ENCODE measurements around the gene ECI1. TPM values are rescaled to one million over a fixed set of nuclear protein-coding genes. Genes with fewer than 3 reads are reported as not detected.

ECI1 gene
- total RNA-seq, 1 donor, result 42.3 TPM

DNA sequence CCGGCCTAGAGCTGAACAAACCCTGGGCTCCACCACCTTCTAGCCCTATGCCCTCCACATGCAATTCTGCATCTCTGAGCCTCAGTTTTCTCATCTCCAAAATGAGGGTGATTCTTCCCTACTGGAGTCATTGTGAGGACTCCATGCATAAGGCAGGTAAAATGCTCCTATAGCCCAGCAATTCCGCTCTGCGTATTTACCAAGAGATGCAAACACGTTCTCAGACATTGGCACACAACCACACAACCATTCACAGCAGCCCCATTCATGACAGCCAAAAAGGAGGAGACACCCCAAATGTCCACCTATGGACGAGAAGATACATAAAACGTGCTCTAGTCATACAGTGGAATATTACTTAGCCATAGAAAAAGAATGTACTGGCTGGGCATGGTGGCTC is 51.1 kb downstream of the ECI1 start:
- no peak overlapping the region for H3K4me2 ChIP-seq (ENCODE audit: insufficient read depth, low read length)
- H3K4me1 ChIP-seq (ENCODE audit: insufficient read depth, low read length), result peaks cover 6% of the 10 kb centered on the region
- no peaks in the 10 kb centered on the region for H3K36me3 ChIP-seq (ENCODE audit: insufficient read depth, low read length)
- no peak for DNase-seq (ENCODE audit: insufficient read length, low spot score, missing footprints)
- no peak overlapping the region for H3K27ac ChIP-seq (ENCODE audit: low read depth, low read length)
- no peaks in the 10 kb centered on the region for H3K9me3 ChIP-seq (ENCODE audit: low read depth, low read length)
- H3K27me3 ChIP-seq (ENCODE audit: insufficient read depth, low read length), result peaks cover 36% of the 10 kb centered on the region
- no peak overlapping the region for H3K4me3 ChIP-seq (ENCODE audit: insufficient read depth, low read length)
- no peaks in the 10 kb centered on the region for H3K79me2 ChIP-seq (ENCODE audit: insufficient read depth, low read length)
- no peak overlapping the region for H2AFZ ChIP-seq (ENCODE audit: low read length)
- TF ChIP-seq, protein P1, sequence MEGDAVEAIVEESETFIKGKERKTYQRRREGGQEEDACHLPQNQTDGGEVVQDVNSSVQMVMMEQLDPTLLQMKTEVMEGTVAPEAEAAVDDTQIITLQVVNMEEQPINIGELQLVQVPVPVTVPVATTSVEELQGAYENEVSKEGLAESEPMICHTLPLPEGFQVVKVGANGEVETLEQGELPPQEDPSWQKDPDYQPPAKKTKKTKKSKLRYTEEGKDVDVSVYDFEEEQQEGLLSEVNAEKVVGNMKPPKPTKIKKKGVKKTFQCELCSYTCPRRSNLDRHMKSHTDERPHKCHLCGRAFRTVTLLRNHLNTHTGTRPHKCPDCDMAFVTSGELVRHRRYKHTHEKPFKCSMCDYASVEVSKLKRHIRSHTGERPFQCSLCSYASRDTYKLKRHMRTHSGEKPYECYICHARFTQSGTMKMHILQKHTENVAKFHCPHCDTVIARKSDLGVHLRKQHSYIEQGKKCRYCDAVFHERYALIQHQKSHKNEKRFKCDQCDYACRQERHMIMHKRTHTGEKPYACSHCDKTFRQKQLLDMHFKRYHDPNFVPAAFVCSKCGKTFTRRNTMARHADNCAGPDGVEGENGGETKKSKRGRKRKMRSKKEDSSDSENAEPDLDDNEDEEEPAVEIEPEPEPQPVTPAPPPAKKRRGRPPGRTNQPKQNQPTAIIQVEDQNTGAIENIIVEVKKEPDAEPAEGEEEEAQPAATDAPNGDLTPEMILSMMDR (IDR thresholded peaks at IDR 0.05; ENCODE audit: extremely low read depth, low read depth, low read length), result no peak
- H4K20me1 ChIP-seq (ENCODE audit: insufficient read depth, low read length), result no peaks in the 10 kb centered on the region

DNA sequence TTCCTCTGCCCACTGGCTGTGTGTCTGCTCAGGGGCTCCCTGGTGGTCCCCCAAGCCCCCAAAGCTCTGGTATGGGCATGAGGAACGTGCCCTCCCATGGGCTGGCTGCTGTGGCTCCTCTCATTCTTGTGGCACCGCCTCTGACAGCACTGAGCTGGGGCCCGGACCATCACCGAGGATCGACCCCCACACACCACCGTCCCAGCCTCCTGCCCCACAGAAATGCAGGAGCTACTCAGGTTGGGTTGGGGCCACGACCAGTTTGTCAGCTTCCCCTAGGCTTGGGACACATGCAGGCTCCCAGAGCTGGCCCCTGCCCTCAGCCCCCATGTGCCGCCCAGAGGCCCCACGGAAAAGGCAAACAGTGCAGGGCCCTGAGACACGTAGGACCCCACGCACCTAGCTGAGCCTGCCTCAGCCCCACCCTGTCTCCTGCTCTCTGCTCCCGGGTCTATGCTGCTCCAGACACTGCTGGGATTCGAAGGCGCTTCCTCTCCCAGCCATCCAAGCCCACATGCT is 51.7 kb downstream of the ECI1 start:
- Histone ChIP-seq H3K4me1 (ENCODE audit: insufficient read depth, low read length) (peaks cover 3% of the 10 kb centered on the region), H3K4me2 (ENCODE audit: insufficient read depth, low read length) (no peak overlapping the region), H3K27ac (ENCODE audit: low read depth, low read length) (no peak overlapping the region), H3K9me3 (ENCODE audit: low read depth, low read length) (no peaks in the 10 kb centered on the region), H3K79me2 (ENCODE audit: insufficient read depth, low read length) (no peaks in the 10 kb centered on the region), H3K4me3 (ENCODE audit: insufficient read depth, low read length) (no peak overlapping the region), H3K36me3 (ENCODE audit: insufficient read depth, low read length) (no peaks in the 10 kb centered on the region), H4K20me1 (ENCODE audit: insufficient read depth, low read length) (no peaks in the 10 kb centered on the region), H2AFZ (ENCODE audit: low read length) (no peak overlapping the region), H3K27me3 (ENCODE audit: insufficient read depth, low read length) (peaks cover 43% of the 10 kb centered on the region)
- DNase-seq (ENCODE audit: insufficient read length, low spot score, missing footprints), result peak; percentile 82
- TF ChIP-seq, protein P1 (IDR thresholded peaks at IDR 0.05; ENCODE audit: extremely low read depth, low read depth, low read length), result no peak

DNA sequence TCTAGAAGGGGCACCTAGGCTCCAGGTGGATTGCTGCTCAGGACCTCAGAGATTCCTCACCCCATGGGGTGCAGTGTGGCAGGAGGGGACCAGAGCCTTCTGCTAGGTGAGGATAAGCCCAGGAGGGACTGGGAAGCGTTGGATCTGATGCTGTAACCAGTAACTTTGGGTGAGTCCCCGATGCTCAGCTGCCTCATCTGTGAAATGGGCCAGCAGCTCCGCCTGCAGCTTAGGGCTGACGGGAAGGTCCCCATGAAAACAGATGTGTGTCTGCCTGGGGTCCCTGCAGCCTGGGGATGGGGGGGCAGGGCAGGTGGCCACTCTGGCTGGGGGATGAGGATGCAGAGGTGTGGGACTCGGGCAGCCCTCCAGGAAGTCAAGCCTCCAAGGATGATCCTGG is 52.3 kb downstream of the ECI1 start:
- Histone ChIP-seq H3K9me3 (ENCODE audit: low read depth, low read length) (no peaks in the 10 kb centered on the region), H2AFZ (ENCODE audit: low read length) (no peak overlapping the region), H3K4me2 (ENCODE audit: insufficient read depth, low read length) (no peak overlapping the region), H3K36me3 (ENCODE audit: insufficient read depth, low read length) (no peaks in the 10 kb centered on the region), H3K79me2 (ENCODE audit: insufficient read depth, low read length) (no peaks in the 10 kb centered on the region), H3K4me1 (ENCODE audit: insufficient read depth, low read length) (no peaks in the 10 kb centered on the region), H4K20me1 (ENCODE audit: insufficient read depth, low read length) (no peaks in the 10 kb centered on the region), H3K4me3 (ENCODE audit: insufficient read depth, low read length) (no peak overlapping the region), H3K27me3 (ENCODE audit: insufficient read depth, low read length) (peaks cover 49% of the 10 kb centered on the region), H3K27ac (ENCODE audit: low read depth, low read length) (no peak overlapping the region)
- TF ChIP-seq, protein P1 (IDR thresholded peaks at IDR 0.05; ENCODE audit: extremely low read depth, low read depth, low read length), result no peak
- no peak for DNase-seq (ENCODE audit: insufficient read length, low spot score, missing footprints)

DNA sequence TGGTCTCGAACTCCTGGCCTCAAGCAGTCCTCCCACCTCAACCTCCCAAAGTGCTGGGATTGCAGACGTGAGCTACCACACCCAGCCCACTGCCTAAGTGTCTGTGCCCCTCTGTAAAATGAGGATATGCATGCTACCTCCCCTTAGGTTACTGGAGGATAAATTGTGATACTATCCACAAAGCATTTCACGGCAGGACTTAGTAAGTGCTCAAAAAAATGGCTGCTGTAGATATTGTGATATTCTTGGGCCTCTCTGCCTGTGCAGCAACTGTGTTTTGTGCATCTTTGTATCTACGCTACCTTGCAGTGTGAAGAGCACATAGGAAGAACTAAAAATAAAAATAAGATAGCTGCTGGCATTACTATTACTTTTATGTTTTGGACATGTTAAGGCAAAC is 53.1 kb downstream of the ECI1 start:
- no peaks in the 10 kb centered on the region for H3K79me2 ChIP-seq (ENCODE audit: insufficient read depth, low read length)
- H3K4me3 ChIP-seq (ENCODE audit: insufficient read depth, low read length), result no peak overlapping the region
- no peaks in the 10 kb centered on the region for H3K9me3 ChIP-seq (ENCODE audit: low read depth, low read length)
- H3K27me3 ChIP-seq (ENCODE audit: insufficient read depth, low read length), result peaks cover 55% of the 10 kb centered on the region
- H3K27ac ChIP-seq (ENCODE audit: low read depth, low read length), result no peak overlapping the region
- TF ChIP-seq, protein P1 (IDR thresholded peaks at IDR 0.05; ENCODE audit: extremely low read depth, low read depth, low read length), result no peak
- H4K20me1 ChIP-seq (ENCODE audit: insufficient read depth, low read length), result no peaks in the 10 kb centered on the region
- H3K4me1 ChIP-seq (ENCODE audit: insufficient read depth, low read length), result no peaks in the 10 kb centered on the region
- no peak for DNase-seq (ENCODE audit: insufficient read length, low spot score, missing footprints)
- no peak overlapping the region for H3K4me2 ChIP-seq (ENCODE audit: insufficient read depth, low read length)
- no peaks in the 10 kb centered on the region for H3K36me3 ChIP-seq (ENCODE audit: insufficient read depth, low read length)
- H2AFZ ChIP-seq (ENCODE audit: low read length), result no peak overlapping the region
